ENCODE results near the gene C19orf25.

GRCh38 chr19:1446713-1447481, 32.1 kb downstream of the C19orf25 start:
- TF ChIP-seq CTCF (IDR thresholded peaks at IDR 0.05), result no peak
- no peak for TF ChIP-seq POLR2AphosphoS5 (IDR thresholded peaks at IDR 0.05)

Data from prostate gland (tissue), 2 donors.